Urothelium cell line (cell line): ENCODE measurements around the gene SLC4A3.

Source experiments
- DNase-seq: peaks from one replicate; pipeline ENCODE4 v3.0.0; 2011; ENCODE audit warnings: low spot score, mixed read lengths
- FAIRE-seq: peaks from 2 replicates; lab custom pipeline; 2011; peaks lifted over from hg19 to GRCh38; lab: Jason Lieb, UNC

Gene SLC4A3

DNA sequence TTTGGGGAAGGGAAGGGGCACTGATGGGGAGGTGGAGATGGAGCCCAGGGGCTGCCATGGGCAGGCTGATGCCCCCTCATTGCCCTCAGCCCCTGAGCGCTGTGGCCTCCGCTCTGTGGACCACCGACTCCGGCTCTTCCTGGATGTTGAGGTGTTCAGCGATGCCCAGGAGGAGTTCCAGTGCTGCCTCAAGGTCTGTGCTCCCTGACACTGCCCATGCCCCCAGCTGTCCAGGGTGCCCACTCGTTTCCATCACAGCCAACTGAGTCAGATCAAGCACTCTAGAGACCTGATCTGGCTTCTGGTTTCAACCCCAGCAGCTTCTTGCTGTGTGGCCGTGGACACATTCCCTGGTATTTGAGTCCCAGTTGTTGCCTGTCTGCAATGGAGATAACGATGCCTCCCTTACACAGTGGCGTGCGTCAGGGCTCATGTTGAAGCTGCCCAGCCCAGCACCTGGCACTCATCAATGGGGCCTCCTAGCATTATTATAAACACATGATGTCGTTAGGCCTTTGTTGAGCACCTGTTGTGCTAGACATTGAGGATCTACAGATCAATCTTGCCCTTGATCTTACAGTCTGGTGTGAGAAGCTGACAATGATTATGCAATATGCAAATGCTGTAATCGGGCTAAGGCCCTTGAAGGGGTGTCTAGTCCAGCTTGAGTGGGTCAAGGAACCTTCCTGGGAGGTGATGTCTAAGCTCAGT is 15.4 kb upstream of the SLC4A3 start:
- FAIRE-seq (peak; percentile 5), DNase-seq (no peak)

DNA sequence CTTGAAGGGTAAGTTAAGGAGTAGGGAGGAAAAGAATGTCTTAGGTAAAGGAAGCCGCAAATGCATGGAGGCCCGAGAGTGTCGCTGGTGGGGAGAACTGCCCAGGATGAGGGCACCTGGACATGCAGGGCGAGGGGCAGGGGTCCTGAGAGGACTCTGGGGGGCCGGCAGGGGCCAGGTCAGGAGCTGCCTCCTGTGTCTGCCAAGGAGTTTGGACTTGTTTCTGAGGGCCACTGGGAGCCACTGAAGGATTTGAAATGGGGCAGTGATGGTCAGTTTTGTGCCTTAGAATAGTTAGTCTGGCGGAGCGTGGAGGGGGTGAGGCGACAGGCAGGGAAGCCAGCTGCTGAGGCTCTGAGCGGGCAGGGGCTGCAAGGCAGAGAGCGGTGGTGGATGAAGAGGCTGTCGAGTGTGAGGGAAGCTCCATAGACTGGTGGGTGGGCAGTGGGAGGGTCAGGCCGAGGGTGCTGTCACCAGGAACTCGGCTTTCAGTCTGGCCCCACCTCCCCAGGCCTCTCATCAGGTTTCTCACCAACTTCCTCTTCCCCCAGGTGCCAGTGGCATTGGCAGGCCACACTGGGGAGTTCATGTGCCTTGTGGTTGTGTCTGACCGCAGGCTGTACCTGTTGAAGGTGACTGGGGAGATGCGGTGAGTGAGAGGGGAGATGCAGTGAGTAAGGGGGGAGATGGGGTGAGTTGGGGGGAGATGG is 14.7 kb upstream of the SLC4A3 start:
- FAIRE-seq, result no peak
- DNase-seq, result no peak

DNA sequence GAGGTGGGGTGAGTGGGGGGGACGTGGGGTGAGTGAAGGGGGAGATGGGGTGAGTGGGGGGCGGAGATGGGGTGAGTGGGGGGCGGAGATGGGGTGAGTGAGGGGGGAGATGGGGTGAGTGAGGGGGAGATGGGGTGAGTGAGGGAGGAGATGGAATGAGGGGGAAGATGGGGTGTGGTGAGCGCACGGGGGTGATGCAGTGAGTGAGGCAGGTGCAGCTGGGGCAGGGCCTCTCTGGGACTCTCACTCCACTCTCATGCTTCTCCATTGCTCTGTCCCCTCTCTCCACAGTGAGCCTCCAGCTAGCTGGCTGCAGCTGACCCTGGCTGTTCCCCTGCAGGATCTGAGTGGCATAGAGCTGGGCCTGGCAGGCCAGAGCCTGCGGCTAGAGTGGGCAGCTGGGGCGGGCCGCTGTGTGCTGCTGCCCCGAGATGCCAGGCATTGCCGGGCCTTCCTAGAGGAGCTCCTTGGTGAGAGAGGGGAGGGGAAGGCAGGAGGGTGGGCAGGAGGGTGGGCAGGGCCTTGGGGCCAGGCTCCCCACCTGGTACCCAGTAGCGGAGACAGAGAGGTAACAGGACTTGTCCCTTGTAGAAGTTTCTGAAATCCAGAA is 13.9 kb upstream of the SLC4A3 start:
- DNase-seq (no peak), FAIRE-seq (no peak)

DNA sequence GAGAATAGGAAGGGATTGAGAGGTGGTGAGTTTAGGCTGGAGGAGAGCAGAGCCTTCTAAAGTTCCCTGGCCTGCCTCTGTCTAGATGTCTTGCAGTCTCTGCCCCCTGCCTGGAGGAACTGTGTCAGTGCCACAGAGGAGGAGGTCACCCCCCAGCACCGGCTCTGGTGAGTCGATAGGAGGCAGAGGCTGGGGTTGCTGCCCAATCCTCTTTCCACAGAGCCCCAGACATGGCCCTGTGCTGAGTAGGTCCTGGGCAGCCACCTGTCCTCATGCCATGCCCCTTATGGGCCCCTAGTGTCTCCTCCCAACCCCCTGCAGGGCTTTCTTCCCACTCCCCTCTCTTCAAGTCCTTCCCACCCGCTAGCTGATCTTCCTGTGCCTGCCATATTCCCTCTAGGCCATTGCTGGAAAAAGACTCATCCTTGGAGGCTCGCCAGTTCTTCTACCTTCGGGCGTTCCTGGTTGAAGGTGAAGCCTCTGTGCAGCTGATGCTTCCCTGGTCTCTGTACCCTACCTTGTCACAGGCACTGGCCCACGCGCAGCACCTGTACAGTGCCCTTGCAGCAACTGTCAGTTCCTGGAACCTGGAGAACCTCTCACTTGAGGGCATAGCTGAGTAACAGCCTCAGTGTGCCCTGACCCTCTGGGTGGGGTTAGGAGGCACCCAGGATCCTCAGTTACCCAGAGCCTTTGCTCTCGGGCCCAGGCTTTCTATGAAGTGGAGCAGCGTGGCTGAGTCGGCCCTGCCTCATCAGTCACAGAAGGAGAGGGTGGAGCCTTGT is 13.2 kb upstream of the SLC4A3 start:
- DNase-seq (no peak), FAIRE-seq (no peak)

DNA sequence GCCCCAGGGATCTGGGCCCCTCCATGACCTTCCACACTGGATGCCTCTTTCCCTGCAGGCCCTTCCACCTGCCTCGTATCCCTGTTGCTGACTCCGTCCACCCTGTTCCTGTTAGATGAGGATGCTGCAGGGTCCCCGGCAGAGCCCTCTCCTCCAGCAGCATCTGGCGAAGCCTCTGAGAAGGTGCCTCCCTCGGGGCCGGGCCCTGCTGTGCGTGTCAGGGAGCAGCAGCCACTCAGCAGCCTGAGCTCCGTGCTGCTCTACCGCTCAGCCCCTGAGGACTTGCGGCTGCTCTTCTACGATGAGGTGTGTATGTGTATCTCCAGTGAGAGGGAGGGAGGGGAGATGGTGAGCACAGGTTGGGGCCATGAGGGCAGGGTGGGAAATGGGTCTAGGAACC is 12.4 kb upstream of the SLC4A3 start:
- no peak for FAIRE-seq
- DNase-seq, result no peak

DNA sequence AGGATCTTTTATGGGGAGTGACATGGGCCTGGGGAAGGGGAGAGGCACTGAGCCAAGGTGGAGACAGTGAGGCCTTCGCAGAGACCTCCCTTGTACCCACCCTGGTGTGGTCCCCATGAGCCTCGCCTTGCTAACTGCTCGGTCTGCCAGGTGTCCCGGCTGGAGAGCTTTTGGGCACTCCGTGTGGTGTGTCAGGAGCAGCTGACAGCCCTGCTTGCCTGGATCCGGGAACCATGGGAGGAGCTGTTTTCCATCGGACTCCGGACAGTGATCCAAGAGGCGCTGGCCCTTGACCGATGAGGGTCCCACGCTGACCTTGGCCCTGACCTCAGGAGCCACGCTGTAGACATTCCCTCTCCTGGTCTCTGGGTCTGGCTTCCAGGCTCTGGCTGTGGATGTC is 11.5 kb upstream of the SLC4A3 start:
- no peak for FAIRE-seq
- no peak for DNase-seq

DNA sequence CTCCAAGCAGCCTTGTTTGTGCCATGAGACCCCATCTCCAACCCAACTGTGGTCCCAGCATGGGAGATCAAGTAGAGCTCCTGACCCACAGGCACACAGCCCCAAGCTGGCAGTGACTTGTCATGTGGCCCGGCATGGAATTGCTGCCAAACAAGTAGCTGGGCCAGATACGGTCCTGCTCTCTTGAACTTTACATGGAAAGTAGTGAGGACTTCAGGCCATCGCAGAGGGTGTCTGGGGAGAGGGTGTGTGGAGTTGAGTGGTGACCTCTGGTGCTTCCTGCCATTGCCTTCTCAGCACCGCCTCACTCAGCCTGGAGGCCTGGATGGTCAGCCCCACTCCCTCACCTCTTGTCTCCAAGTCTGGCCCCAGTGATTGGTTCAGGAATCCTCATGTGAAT is 10.9 kb upstream of the SLC4A3 start:
- DNase-seq, result no peak
- no peak for FAIRE-seq

DNA sequence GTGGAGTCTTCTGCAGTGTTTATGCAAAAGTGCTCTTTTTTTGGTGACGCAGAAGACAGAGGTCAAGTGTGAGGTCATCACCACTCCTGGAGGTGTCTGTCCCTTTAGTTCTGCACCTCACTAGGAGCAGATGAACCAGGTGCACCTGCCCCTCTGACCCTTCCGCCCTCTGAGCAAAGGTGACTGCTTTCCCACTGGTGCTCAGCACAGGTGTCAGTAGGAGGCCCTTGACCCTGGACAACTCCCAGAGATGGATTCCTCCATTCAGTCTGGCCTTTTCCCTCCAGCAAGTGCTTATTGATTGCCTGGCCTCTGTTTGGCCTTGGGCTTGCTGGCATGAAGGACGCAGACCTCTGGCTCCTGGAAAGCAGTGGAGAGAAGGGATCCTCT is 8.7 kb upstream of the SLC4A3 start:
- no peak for FAIRE-seq

DNA sequence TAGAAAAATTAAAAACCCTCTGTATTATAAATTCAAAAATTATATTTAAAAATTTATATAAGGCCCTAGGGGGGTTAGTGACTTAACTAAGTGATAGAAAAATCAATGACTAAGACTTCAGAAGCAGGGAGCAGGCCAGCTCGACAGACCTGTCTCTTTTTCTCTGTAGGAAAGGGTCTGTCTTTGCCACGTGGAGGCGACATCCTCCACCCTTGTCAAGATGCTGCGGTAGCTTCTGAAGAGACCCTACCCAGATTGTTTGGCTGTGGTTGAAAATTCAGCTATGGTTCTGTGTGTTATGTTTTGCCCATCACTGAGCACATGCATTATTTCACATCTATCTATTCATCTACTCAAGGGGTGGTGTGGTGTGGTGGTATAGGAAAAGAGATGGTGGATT is 8.2 kb upstream of the SLC4A3 start:
- FAIRE-seq (no peak), DNase-seq (no peak)

More for the DNA sequence above, 8.7 kb upstream of the SLC4A3 start:
- DNase-seq, result no peak

DNA sequence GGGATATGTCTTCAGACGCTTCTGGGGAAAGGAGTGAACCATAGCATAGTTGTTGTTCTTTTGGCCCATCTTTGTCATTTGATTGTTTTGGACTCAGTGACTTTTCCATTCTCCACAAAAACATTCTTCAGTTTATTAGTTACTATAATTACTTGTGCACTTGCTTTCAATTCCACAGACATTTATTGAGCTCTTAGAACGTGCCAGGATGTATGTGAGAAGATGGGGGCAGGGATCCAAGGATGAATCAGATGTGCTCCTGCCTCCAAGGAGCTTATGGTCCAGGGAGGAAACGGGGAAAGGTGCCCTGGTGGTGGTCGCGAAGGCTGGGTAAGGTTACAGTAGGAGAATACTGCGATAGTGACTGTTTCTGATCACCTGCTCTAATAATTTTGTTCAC is 6.9 kb upstream of the SLC4A3 start:
- DNase-seq (no peak), FAIRE-seq (no peak)

DNA sequence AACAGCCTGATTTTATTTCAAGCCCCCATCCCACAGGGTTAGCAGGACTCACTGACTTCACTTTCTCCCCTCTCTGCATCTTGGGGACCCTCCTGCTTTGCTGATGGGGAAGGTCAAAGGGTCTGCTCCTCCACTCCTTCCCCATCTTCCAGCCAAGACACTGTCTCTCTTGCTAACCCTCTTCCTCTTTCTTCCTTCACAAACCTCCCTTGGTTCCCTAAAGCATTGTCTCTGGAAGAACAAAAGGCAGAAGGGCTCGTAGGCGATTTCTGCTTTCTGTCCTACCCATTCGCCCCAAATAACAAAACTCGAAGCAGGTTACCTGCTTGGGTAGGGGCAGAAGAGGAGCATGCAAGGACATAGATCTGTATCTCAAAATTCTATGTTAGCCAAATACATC is 5.5 kb upstream of the SLC4A3 start:
- DNase-seq, result no peak
- FAIRE-seq, result no peak

DNA sequence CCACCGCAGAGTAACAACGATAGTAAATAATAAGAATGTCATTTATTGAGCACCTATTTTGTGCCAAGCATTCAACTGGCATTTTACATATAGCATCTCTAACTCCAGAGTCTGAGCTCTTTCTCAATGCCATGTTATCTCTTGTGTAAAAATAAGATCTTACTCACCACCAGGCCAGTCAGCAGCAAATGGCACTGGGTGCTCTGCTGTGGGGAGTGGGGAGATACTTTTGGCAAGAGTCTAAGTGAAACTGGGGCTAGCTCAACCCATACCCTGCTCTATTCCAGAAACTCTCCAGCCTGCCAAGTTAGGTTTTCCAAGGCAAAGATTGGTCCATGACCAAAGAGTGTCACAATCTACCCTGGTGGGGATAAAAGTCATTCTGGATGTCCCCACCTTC is 5.0 kb upstream of the SLC4A3 start:
- no peak for FAIRE-seq

DNA sequence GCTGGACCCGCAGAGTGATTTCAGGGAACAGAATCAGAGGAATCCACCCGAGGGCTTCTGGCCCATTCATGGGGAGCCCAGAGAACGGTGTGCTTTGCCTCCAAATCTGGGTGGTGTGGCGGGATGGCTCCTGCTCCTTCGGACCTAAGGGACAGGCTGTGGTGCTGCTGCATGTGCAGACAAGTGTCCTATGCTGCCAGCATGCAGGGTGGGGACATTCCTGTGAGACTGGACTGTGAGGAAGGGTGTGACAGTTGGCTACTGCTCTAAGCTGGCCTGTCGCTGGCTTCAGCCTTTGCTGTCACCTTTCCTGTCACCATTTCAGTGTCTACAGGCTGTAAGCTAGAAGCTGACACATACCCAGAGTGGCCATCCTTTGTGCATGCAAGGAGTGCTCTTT is 2.9 kb upstream of the SLC4A3 start:
- DNase-seq, result no peak
- FAIRE-seq, result peak; percentile 58

More for the DNA sequence above, 5.0 kb upstream of the SLC4A3 start:
- DNase-seq, result no peak

DNA sequence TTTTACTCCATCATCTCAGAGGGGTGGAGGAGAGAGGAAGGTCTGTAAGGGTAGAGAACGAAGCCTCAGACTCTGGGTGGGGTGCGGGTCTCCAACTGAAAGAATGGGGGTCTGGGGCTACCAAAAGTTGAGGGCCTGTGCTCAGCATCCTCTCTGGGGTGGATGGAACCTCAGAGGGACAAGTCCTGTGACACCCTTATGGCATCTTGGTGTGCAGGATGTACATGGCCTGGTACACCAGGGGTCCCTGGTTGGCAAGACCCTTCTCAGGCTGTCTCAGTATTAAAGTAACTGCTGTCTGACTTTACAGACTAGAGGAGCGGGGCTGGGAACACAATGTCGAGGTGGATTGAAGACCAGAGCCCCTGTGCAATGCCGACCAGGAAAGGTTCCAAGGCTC is 2.3 kb upstream of the SLC4A3 start:
- no peak for FAIRE-seq
- DNase-seq, result no peak

DNA sequence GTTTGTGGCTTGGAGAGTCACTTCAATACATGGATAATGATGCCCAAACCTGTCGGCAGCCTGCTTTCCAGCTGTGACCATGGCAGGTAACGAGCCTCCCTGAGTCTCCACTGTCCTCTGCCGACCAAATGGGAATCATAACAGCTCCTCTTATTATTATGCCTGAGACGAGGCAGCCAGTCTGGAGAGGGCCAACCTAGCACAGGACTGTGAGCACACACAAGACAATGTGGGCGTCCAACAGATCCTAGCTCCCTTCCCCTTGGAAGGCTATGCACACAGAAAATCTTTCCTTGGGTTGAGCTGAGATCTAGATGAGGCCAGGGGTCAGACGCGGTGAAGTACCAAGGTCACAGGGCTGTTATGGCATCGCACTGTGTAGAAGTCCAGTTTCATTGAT is 890 bp upstream of the SLC4A3 start:
- FAIRE-seq (no peak), DNase-seq (no peak)

DNA sequence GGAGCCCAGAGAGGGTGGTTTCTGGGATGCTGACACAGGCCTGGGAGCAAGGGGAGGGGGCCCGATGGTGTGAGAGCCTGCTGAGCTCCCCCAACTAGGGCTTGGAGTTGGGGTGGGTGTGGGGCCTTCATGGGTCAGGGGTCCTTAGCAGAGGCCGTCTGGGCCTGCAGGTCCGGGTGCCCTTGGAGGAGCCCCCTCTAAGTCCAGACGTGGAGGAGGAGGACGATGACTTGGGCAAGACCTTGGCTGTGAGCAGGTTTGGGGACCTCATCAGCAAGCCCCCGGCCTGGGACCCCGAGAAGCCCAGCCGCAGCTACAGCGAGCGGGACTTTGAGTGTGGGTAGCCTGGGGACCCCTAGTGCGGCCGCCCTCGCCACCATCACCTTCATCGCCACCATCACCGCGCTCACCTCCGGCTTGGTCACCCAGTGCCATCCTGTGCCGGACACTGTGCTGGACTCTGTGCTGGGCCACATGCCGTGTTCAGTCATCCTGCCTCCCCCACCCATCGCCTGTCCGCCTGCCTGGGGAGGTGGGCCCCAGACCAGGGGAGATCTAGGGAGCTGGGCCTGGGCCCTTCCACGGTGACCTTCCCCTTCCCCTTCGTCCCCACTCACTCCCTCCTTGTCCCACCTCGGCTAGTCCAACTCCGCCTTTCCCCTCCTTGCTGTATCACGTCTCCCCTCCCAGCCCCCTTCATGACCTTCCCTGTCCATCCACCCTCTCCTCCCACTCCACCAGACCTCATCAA is 980 bp downstream of the SLC4A3 start:
- FAIRE-seq (no peak), DNase-seq (no peak)

DNA sequence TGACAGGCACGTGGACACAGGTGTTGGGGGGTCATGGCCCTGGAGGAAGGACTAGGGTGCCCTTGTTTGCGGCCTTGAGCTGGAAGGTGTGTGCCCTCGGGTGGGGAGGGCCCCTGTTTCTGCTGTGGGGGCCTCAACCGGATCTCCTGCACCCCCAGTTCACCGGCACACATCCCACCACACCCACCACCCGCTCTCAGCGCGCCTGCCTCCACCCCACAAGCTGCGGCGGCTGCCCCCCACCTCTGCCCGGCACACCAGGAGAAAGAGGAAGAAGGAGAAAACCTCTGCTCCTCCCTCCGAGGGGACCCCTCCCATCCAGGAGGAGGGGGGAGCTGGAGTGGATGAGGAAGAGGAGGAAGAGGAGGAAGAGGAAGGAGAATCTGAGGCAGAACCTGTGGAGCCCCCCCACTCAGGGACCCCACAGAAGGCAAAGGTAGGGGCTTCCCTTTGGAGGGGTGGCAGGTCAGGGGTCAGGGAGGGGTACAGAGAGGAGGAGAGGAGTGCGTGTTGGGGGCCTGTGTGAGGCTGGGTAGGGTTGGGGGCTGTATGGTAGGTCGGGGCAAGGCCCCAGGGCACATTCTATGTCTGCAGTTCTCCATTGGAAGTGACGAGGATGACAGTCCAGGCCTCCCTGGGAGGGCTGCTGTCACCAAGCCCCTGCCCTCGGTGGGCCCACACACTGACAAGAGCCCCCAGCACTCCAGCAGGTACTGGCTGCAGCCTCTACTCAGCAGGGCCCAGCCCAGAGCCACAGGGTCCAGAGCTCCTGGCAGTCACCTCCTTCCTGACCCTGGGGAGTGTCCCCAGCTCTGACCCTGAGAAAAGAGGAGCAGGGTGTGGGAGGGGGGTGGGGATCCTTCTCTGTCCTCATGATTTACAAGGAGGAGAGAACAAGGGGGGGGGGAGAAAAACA is 1.8 kb downstream of the SLC4A3 start:
- DNase-seq (no peak), FAIRE-seq (no peak)

DNA sequence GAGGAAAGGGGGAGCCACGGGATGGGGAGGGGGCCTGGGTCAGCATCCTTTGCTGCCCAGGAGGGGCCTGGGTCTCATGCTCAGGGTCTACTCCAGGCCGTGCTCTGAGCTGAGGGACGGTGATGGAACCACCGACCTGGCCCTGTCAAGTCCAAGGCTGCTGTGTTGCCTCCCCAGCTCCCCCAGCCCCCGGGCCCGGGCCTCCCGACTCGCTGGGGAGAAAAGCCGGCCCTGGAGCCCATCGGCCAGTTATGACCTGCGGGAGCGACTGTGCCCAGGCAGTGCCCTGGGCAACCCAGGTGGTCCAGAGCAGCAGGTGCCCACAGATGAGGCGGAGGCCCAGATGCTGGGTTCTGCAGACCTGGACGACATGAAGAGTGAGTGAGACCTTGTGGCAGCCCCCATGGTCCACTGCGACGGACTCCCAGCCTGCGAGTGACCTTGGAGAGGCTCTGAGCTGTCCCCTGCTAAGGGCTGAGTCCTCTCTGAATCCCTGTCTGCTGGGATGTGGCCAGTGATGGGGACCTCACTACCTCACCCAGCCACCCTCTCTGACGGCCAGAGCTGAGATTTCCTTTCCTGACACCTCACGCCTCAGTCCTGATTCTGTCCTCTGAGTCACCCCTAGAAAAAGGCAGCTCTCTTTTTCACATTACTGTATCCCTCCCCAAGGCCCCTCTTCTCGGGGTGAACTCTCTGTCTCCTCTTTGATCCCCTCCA is 2.7 kb downstream of the SLC4A3 start:
- no peak for FAIRE-seq
- no peak for DNase-seq

DNA sequence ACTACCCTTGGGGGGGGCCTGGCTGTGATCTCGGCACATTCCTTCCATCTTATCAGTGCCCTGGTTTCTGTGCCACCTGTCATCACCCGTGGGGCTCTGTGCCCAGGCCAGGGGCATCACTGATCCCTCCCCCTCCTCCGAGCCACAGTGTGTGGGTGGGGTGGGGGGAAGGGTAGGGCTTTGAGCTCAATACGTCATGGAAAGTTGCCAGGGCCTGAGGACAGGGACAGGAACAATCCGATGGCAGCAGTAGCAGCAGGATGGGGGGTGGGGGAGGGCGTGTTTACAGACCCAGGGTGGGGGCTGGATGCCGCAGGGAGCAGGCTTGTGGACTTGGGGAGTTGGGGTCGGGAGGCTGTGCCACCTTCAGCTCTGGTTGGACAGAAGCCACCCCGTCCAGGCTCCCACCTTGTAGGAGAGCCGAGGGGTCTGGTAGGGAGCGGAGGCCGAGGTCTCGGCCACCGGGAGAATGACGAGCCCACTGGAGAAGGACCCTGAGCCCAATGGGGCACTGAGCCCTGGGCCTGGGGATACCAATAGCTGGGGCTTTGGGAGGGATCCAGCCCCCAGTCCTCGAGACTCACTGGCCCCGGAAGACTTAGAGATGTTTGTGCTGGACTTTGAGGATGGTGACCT is 3.5 kb downstream of the SLC4A3 start:
- DNase-seq, result no peak
- FAIRE-seq, result no peak
